GM19463 (cell line): Measurements from ENCODE around the gene RRP36.
"Not testable (repeated sequence)": the region's sequence is repeated elsewhere in the genome, so short reads cannot be mapped to it uniquely, and the experiment has no call there.

Source experiments
- ATAC-seq: cut with Tn5 transposase; IDR thresholded peaks from one replicate; pipeline ENCODE4 v1.9.1; 2021; ENCODE audit warnings: mild to moderate bottlenecking, moderate library complexity; ENCODE audit not compliant: unreplicated experiment

The RRP36 gene

GRCh38 chr6:43021270-43022047, at the start of gene RRP36:
RRP36 (plus strand) TSS chr6:43021623; CDS start chr6:43021655, 32 bp downstream.
- ATAC-seq, result peak; percentile 91

GRCh38 chr6:42971746-42972327, 49.6 kb upstream of the RRP36 start:
- ATAC-seq, result no peak

GRCh38 chr6:42973926-42974325, 47.5 kb upstream of the RRP36 start:
- ATAC-seq, result no peak

- no peak for ATAC-seq
Measured at GRCh38 chr6:42974919-42975505, 46.4 kb upstream of the RRP36 start.

GRCh38 chr6:42978487-42978838, 43.0 kb upstream of the RRP36 start:
- ATAC-seq, result peak; percentile 22

GRCh38 chr6:42978839-42979522, 42.4 kb upstream of the RRP36 start, which contains the start of gene PEX6:
PEX6 (minus strand) TSS chr6:42979181; CDS start chr6:42979150, 31 bp downstream.
- ATAC-seq, result peak; percentile 98

GRCh38 chr6:42979523-42980177, 41.8 kb upstream of the RRP36 start:
- ATAC-seq, result no peak

GRCh38 chr6:42981836-42982235, 39.6 kb upstream of the RRP36 start:
- no peak for ATAC-seq

GRCh38 chr6:42984001-42984923, 37.2 kb upstream of the RRP36 start, which contains the start of gene PPP2R5D:
PPP2R5D (plus strand) TSS chr6:42984570; CDS start chr6:42984678, 108 bp downstream.
- peak; percentile 91 for ATAC-seq

GRCh38 chr6:42984924-42985475, 36.4 kb upstream of the RRP36 start:
- no peak for ATAC-seq

GRCh38 chr6:42987533-42988451, 33.6 kb upstream of the RRP36 start:
- no peak for ATAC-seq

- no peak for ATAC-seq
Measured at GRCh38 chr6:42988486-42989020, 32.9 kb upstream of the RRP36 start.

GRCh38 chr6:42989923-42990322, 31.5 kb upstream of the RRP36 start:
- ATAC-seq, result no peak

GRCh38 chr6:42993445-42993844, 28.0 kb upstream of the RRP36 start:
- no peak for ATAC-seq

- no peak for ATAC-seq
Measured at GRCh38 chr6:42996513-42996912, 24.9 kb upstream of the RRP36 start.

GRCh38 chr6:42998205-42998604, 23.2 kb upstream of the RRP36 start:
- not testable (repeated sequence) for ATAC-seq

GRCh38 chr6:43001843-43002242, 19.6 kb upstream of the RRP36 start:
- ATAC-seq, result no peak

GRCh38 chr6:43005844-43006243, 15.6 kb upstream of the RRP36 start:
- no peak for ATAC-seq
